Neural progenitor cell (in vitro differentiated cells): ENCODE measurements around the gene RXRA. TPM values are rescaled to one million over a fixed set of nuclear protein-coding genes. Genes with fewer than 3 reads are reported as not detected.

Source experiments
- DNase-seq: peaks from one replicate; pipeline ENCODE4 v3.0.0-alpha.2; 2016; ENCODE audit warnings: low spot score
- H2AFZ ChIP-seq: fragments of 200-600 bp; sonication (generic); replicated peaks from 2 replicates; pipeline ENCODE4 v1.6.1; 2016; ENCODE audit warnings: antibody characterized with exemption
- H3F3A ChIP-seq: fragments of 200-600 bp; sonication (generic); 2 replicates; pipeline ENCODE4 v1.6.1; 2016; ENCODE audit warnings: antibody characterized with exemption, low read depth
- H3K27ac ChIP-seq: fragments of 200-600 bp; sonication (generic); 2 replicates; pipeline ENCODE4 v1.5.1; 2016; ENCODE audit warnings: mild to moderate bottlenecking
- H3K27me3 ChIP-seq: fragments of 200-600 bp; sonication (generic); 2 replicates; pipeline ENCODE4 v1.6.1; 2016; ENCODE audit warnings: mild to moderate bottlenecking, moderate library complexity
- H3K36me3 ChIP-seq: fragments of 200-600 bp; sonication (generic); 2 replicates; pipeline ENCODE4 v1.5.1; 2016
- H3K4me1 ChIP-seq: fragments of 200-600 bp; sonication (generic); 2 replicates; pipeline ENCODE4 v1.6.1; 2016; ENCODE audit warnings: mixed run types
- H3K4me2 ChIP-seq: fragments of 200-600 bp; sonication (generic); 2 replicates; pipeline ENCODE4 v1.6.1; 2016
- H3K4me3 ChIP-seq: fragments of 200-600 bp; sonication (generic); 2 replicates; pipeline ENCODE4 v1.5.1; 2016
- H3K79me2 ChIP-seq: fragments of 200-600 bp; sonication (generic); 2 replicates; pipeline ENCODE4 v1.6.1; 2016; ENCODE audit warnings: low read depth
- H3K9ac ChIP-seq: fragments of 200-600 bp; sonication (generic); 2 replicates; pipeline ENCODE4 v1.6.1; 2016
- H3K9me3 ChIP-seq: fragments of 200-600 bp; sonication (generic); 2 replicates; pipeline ENCODE4 v1.5.1; 2016; ENCODE audit warnings: low read depth
- H4K20me1 ChIP-seq: fragments of 200-600 bp; sonication (generic); 2 replicates; pipeline ENCODE4 v1.6.1; 2016; ENCODE audit warnings: low read depth
- H3K27ac Mint-ChIP-seq: 3 replicates; pipeline ENCODE4 v1.8.0; 2021; ENCODE audit warnings: mixed read lengths
- H3K27me3 Mint-ChIP-seq: 2 replicates; pipeline ENCODE4 v1.8.0; 2022; ENCODE audit warnings: low read depth, mild to moderate bottlenecking, inconsistent platforms, moderate library complexity, mixed read lengths; ENCODE audit not compliant: insufficient read depth
- H3K36me3 Mint-ChIP-seq: 3 replicates; pipeline ENCODE4 v1.8.0; 2021; ENCODE audit warnings: mixed read lengths
- H3K4me1 Mint-ChIP-seq: 3 replicates; pipeline ENCODE4 v1.8.0; 2021; ENCODE audit warnings: mixed read lengths
- H3K4me3 Mint-ChIP-seq: 3 replicates; pipeline ENCODE4 v1.8.0; 2021; ENCODE audit warnings: mild to moderate bottlenecking, moderate library complexity, mixed read lengths
- H3K9me3 Mint-ChIP-seq: 3 replicates; pipeline ENCODE4 v1.8.0; 2020; ENCODE audit warnings: mixed read lengths
- EZH2 ChIP-seq: fragments of 200-600 bp; sonication (generic); IDR thresholded peaks from 2 replicates; pipeline ENCODE4 v1.6.1; 2017; ENCODE audit warnings: antibody characterized with exemption, mild to moderate bottlenecking, moderate library complexity
- EZH2phosphoT487 ChIP-seq: fragments of 200-600 bp; sonication (generic); IDR thresholded peaks from 2 replicates; pipeline ENCODE4 v1.6.1; 2017; ENCODE audit warnings: antibody characterized with exemption
- total RNA-seq: library from RNA; depleted of rRNA; stranded (reverse); fragments of >200 nt; gene quantifications from 2 replicates; pipeline ENCODE4 v1.2.3, GENCODE V29; 2015; ENCODE audit warnings: low replicate concordance
- TF ChIP-seq, protein P1 (sequence below): fragments of 200-600 bp; sonication (generic); IDR thresholded peaks from 2 replicates; pipeline ENCODE4 v1.5.1; 2017; ENCODE audit warnings: antibody characterized with exemption, mild to moderate bottlenecking

Gene RXRA
- total RNA-seq, 1 donor from 2014 or later = 11.6 TPM

DNA sequence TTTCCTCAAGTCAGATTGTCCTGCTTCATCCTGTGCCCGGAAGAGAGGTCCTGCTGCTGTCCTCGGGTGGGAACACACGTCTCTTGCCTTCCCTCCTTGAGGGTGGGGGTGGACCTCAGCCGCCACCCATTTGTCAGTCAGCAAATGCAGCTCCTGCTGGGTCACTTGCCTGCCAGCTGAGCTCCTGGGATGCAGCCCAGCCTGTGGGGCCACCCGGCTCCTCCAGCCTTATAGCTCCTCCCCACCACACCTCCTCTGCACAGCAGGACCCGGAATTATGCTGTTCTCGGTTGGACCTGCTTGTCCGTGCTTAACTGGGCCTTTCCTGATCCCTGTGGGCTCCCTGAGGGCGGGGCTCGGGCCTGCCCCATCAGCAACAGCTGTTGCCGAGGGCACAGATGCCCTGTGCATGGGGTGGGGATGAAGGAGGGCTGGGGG, 52.7 kb downstream of the RXRA start:
- H3K4me1 Mint-ChIP-seq = peaks cover 24% of the 10 kb centered on the region
- H3K79me2 ChIP-seq = peaks cover 97% of the 10 kb centered on the region
- no peaks in the 10 kb centered on the region for H3F3A ChIP-seq
- H3K4me3 Mint-ChIP-seq = no peak overlapping the region
- no peaks in the 10 kb centered on the region for H3K9me3 ChIP-seq
- H3K36me3 Mint-ChIP-seq = no peaks in the 10 kb centered on the region
- no peak overlapping the region for H3K9ac ChIP-seq
- peaks cover 100% of the 10 kb centered on the region for H4K20me1 ChIP-seq
- H3K4me1 ChIP-seq = peaks cover 21% of the 10 kb centered on the region
- no peak overlapping the region for H3K4me2 ChIP-seq
- no peak overlapping the region for H3K27ac ChIP-seq
- no peaks in the 10 kb centered on the region for H3K36me3 ChIP-seq
- no peak overlapping the region for H2AFZ ChIP-seq
- H3K27me3 Mint-ChIP-seq = peaks cover 2% of the 10 kb centered on the region
- no peaks in the 10 kb centered on the region for H3K9me3 Mint-ChIP-seq
- no peak overlapping the region for H3K27ac Mint-ChIP-seq
- H3K27me3 ChIP-seq = no peaks in the 10 kb centered on the region
- H3K4me3 ChIP-seq = no peak overlapping the region
- TF ChIP-seq EZH2 (no peak), EZH2phosphoT487 (no peak)
- TF ChIP-seq, protein P1, sequence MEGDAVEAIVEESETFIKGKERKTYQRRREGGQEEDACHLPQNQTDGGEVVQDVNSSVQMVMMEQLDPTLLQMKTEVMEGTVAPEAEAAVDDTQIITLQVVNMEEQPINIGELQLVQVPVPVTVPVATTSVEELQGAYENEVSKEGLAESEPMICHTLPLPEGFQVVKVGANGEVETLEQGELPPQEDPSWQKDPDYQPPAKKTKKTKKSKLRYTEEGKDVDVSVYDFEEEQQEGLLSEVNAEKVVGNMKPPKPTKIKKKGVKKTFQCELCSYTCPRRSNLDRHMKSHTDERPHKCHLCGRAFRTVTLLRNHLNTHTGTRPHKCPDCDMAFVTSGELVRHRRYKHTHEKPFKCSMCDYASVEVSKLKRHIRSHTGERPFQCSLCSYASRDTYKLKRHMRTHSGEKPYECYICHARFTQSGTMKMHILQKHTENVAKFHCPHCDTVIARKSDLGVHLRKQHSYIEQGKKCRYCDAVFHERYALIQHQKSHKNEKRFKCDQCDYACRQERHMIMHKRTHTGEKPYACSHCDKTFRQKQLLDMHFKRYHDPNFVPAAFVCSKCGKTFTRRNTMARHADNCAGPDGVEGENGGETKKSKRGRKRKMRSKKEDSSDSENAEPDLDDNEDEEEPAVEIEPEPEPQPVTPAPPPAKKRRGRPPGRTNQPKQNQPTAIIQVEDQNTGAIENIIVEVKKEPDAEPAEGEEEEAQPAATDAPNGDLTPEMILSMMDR = no peak
- DNase-seq = peak; percentile 32

DNA sequence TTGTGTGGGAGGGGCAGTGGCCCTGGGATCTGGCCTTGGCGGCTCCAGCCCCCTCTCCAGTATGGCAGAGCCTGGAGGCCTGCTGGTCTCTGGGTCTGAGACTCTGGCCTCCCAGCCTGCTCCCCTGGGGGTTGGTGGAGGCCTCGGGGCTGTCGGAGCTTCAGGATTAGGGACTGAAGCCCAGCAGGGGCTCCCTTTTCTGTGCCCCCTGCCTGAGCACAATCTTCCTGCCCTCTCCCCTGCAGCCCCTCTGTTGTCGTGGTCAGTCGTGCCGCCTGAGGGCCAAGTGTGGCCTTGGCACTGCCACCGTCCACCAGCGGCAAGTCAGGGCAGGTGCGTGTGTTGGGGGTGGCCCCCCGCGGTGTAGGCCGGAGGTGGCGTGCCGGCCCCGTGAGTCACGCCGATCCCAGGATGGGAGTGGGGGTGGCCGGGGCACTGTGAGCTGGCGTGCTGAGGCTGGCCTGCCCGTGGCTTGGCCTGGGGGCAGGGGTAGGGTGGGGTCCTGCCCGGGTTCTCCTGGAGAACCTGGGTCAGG, 53.6 kb downstream of the RXRA start:
- Histone ChIP-seq H3K27me3 (no peaks in the 10 kb centered on the region), H3K4me2 (no peak overlapping the region), H4K20me1 (peaks cover 100% of the 10 kb centered on the region), H2AFZ (no peak overlapping the region), H3K4me1 (peaks cover 23% of the 10 kb centered on the region), H3K9me3 (no peaks in the 10 kb centered on the region), H3K4me3 (no peak overlapping the region), H3K36me3 (no peaks in the 10 kb centered on the region), H3F3A (no peaks in the 10 kb centered on the region), H3K9ac (no peak overlapping the region), H3K79me2 (peaks cover 97% of the 10 kb centered on the region), H3K27ac (no peak overlapping the region)
- H3K4me3 Mint-ChIP-seq = no peak overlapping the region
- no peak for DNase-seq
- peaks cover 26% of the 10 kb centered on the region for H3K4me1 Mint-ChIP-seq
- peak overlapping the region; percentile 17 for H3K27ac Mint-ChIP-seq
- TF ChIP-seq EZH2phosphoT487 (no peak), EZH2 (no peak)
- TF ChIP-seq, protein P1 = no peak
- peaks cover 2% of the 10 kb centered on the region for H3K27me3 Mint-ChIP-seq
- no peaks in the 10 kb centered on the region for H3K36me3 Mint-ChIP-seq
- H3K9me3 Mint-ChIP-seq = no peaks in the 10 kb centered on the region

GRCh38 chr9:134380542-134381271, 54.5 kb downstream of the RXRA start:
- DNase-seq = no peak
- H3K79me2 ChIP-seq = peaks cover 97% of the 10 kb centered on the region
- no peaks in the 10 kb centered on the region for H3K27me3 ChIP-seq
- peaks cover 100% of the 10 kb centered on the region for H4K20me1 ChIP-seq
- no peaks in the 10 kb centered on the region for H3F3A ChIP-seq
- H3K36me3 Mint-ChIP-seq = no peaks in the 10 kb centered on the region
- no peaks in the 10 kb centered on the region for H3K36me3 ChIP-seq
- H3K27ac ChIP-seq = no peak overlapping the region
- H3K27me3 Mint-ChIP-seq = peaks cover 2% of the 10 kb centered on the region
- H3K4me3 ChIP-seq = no peak overlapping the region
- no peaks in the 10 kb centered on the region for H3K9me3 ChIP-seq
- H3K27ac Mint-ChIP-seq = peak overlapping the region; percentile 46
- H3K9ac ChIP-seq = no peak overlapping the region
- peaks cover 22% of the 10 kb centered on the region for H3K4me1 Mint-ChIP-seq
- no peak overlapping the region for H3K4me2 ChIP-seq
- H3K9me3 Mint-ChIP-seq = no peaks in the 10 kb centered on the region
- H3K4me3 Mint-ChIP-seq = peak overlapping the region; percentile 60
- H2AFZ ChIP-seq = no peak overlapping the region
- H3K4me1 ChIP-seq = peaks cover 25% of the 10 kb centered on the region
- TF ChIP-seq EZH2 (no peak), EZH2phosphoT487 (no peak)
- TF ChIP-seq, protein P1 = no peak
